Erythroblast (primary cell): ENCODE results near the gene POLRMT.

Experiments used
- GATA1 ChIP-seq: IDR thresholded peaks from 2 replicates; pipeline ENCODE4 v1.6.1; 2011; ENCODE audit warnings: low read depth, mild to moderate bottlenecking, control low read depth, low read length, moderate library complexity
- POLR2A ChIP-seq: IDR thresholded peaks from 2 replicates; pipeline ENCODE4 v1.6.1; 2011; ENCODE audit warnings: mild to moderate bottlenecking, low read length

GRCh38 chr19:660793-661426, 27.6 kb upstream of the POLRMT start:
- TF ChIP-seq POLR2A (no peak), GATA1 (no peak)
